WTC11 (cell line): ENCODE results near the gene TNFSF4.

Source experiments
- ATF3 ChIP-seq: sonication (generic); formaldehyde crosslinking; conservative IDR thresholded peaks from 2 replicates; pipeline ENCODE4 v1.8.1; 2022; ENCODE audit warnings: mild to moderate bottlenecking, missing genetic modification reagents
- CTCF ChIP-seq: fragments of 200-600 bp; IDR thresholded peaks from 2 replicates; pipeline ENCODE4 v1.8.0; 2022; ENCODE audit warnings: antibody characterized with exemption
- JUN ChIP-seq: sonication (generic); formaldehyde crosslinking; IDR thresholded peaks from 2 replicates; pipeline ENCODE4 v1.8.0; 2023; ENCODE audit warnings: mild to moderate bottlenecking, missing genetic modification reagents
- MAX ChIP-seq: sonication (generic); formaldehyde crosslinking; IDR thresholded peaks from 2 replicates; pipeline ENCODE4 v1.8.0; 2022; ENCODE audit warnings: mild to moderate bottlenecking, missing genetic modification reagents
- NFYB ChIP-seq: sonication (generic); formaldehyde crosslinking; conservative IDR thresholded peaks from 2 replicates; pipeline ENCODE4 v1.8.0; 2022; ENCODE audit warnings: low read depth, missing genetic modification reagents
- ZNF416 ChIP-seq: fragments of 250-450 bp; sonication (Bioruptor Pico); IDR thresholded peaks from 2 replicates; pipeline ENCODE4 v1.9.0; 2021; ENCODE audit warnings: mild to moderate bottlenecking, inconsistent platforms
- ZNF512 ChIP-seq: sonication (generic); formaldehyde crosslinking; IDR thresholded peaks from 2 replicates; pipeline ENCODE4 v1.8.1; 2022; ENCODE audit warnings: missing genetic modification reagents, borderline replicate concordance
- ZNF671 ChIP-seq: fragments of 250-450 bp; sonication (Bioruptor Pico); IDR thresholded peaks from 2 replicates; pipeline ENCODE4 v1.8.0; 2021; ENCODE audit warnings: mild to moderate bottlenecking
- TF ChIP-seq, protein P1 (sequence below): sonication (generic); formaldehyde crosslinking; IDR thresholded peaks from 2 replicates; pipeline ENCODE4 v1.8.1; 2023; ENCODE audit warnings: mild to moderate bottlenecking, missing genetic modification reagents, moderate library complexity

- TF ChIP-seq CTCF (no peak), ZNF671 (CRISPR knock-in tag) (no peak), MAX (CRISPR knock-in tag) (no peak), ZNF512 (CRISPR knock-in tag) (no peak), JUN (CRISPR knock-in tag) (no peak), ATF3 (CRISPR knock-in tag) (no peak), ZNF416 (CRISPR knock-in tag) (no peak), NFYB (CRISPR knock-in tag) (no peak)
- TF ChIP-seq, protein P1, sequence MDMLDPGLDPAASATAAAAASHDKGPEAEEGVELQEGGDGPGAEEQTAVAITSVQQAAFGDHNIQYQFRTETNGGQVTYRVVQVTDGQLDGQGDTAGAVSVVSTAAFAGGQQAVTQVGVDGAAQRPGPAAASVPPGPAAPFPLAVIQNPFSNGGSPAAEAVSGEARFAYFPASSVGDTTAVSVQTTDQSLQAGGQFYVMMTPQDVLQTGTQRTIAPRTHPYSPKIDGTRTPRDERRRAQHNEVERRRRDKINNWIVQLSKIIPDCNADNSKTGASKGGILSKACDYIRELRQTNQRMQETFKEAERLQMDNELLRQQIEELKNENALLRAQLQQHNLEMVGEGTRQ = no peak
Measured at GRCh38 chr1:173206816-173207568, at the start of gene TNFSF4.
